Hematopoietic multipotent progenitor cell (in vitro differentiated cells): ENCODE measurements around the gene CPED1. TPM values are rescaled to one million over a fixed set of nuclear protein-coding genes. Genes with fewer than 3 reads are reported as not detected.

ENCODE experiments used
- DNase-seq, 3 donors: peaks; one replicate each; pipeline ENCODE4 v3.0.0-alpha.2; 2011 to 2015; ENCODE audit warnings: low read depth in 2 of 3, low spot score in 2 of 3
- total RNA-seq: library from RNA; depleted of rRNA; stranded (reverse); fragments of >200 nt; gene quantifications from one replicate; pipeline ENCODE4 v1.2.3, GENCODE V29; 2012

The CPED1 gene
- 9.2 TPM for total RNA-seq

GRCh38 chr7:120988591-120989256 lies at the start of gene CPED1:
TSS of gene CPED1 (plus strand) at chr7:120988711. CDS start at chr7:120989622, 911 bp downstream.
- DNase-seq, result peak in 2 of 3 donors; percentile 49 to 67

GRCh38 chr7:120939345-120939744 lies 49.2 kb upstream of the CPED1 start:
- no peak for DNase-seq

- peak in 1 of 3 donors; percentile 59 for DNase-seq
Observed at GRCh38 chr7:120941064-120941463, 47.4 kb upstream of the CPED1 start.

GRCh38 chr7:120941856-120942255 lies 46.7 kb upstream of the CPED1 start:
- DNase-seq, result no peak

- no peak for DNase-seq
Observed at GRCh38 chr7:120942861-120943260, 45.6 kb upstream of the CPED1 start.

GRCh38 chr7:120944826-120945562 lies 43.5 kb upstream of the CPED1 start:
- DNase-seq, result no peak

GRCh38 chr7:120947980-120948379 lies 40.5 kb upstream of the CPED1 start:
- no peak for DNase-seq

GRCh38 chr7:120949393-120949911 lies 39.1 kb upstream of the CPED1 start:
- DNase-seq, result peak in 1 of 3 donors; percentile 14

GRCh38 chr7:120949998-120950538 lies 38.4 kb upstream of the CPED1 start:
- no peak for DNase-seq

- peak; percentile 99 for DNase-seq
Observed at GRCh38 chr7:120950539-120951308, 37.8 kb upstream of the CPED1 start, which contains the start of gene ING3. TSS of gene ING3 (plus strand) at chr7:120950777. CDS start at chr7:120950897, 120 bp downstream.

- DNase-seq, result no peak
Observed at GRCh38 chr7:120951309-120951699, 37.2 kb upstream of the CPED1 start.

GRCh38 chr7:120951826-120952225 lies 36.7 kb upstream of the CPED1 start:
- DNase-seq, result no peak

GRCh38 chr7:120955577-120956149 lies 32.8 kb upstream of the CPED1 start:
- no peak for DNase-seq

- DNase-seq, result no peak
Observed at GRCh38 chr7:120959929-120960484, 28.5 kb upstream of the CPED1 start.

- DNase-seq, result no peak
Observed at GRCh38 chr7:120960714-120961113, 27.8 kb upstream of the CPED1 start.

GRCh38 chr7:120961638-120962173 lies 26.8 kb upstream of the CPED1 start:
- no peak for DNase-seq

- DNase-seq, result no peak
Observed at GRCh38 chr7:120964088-120964487, 24.4 kb upstream of the CPED1 start.

- no peak for DNase-seq
Observed at GRCh38 chr7:120966961-120967360, 21.6 kb upstream of the CPED1 start.

GRCh38 chr7:120973849-120974248 lies 14.7 kb upstream of the CPED1 start:
- no peak for DNase-seq
